Measurements from ENCODE around the gene TRIM66.

DNA sequence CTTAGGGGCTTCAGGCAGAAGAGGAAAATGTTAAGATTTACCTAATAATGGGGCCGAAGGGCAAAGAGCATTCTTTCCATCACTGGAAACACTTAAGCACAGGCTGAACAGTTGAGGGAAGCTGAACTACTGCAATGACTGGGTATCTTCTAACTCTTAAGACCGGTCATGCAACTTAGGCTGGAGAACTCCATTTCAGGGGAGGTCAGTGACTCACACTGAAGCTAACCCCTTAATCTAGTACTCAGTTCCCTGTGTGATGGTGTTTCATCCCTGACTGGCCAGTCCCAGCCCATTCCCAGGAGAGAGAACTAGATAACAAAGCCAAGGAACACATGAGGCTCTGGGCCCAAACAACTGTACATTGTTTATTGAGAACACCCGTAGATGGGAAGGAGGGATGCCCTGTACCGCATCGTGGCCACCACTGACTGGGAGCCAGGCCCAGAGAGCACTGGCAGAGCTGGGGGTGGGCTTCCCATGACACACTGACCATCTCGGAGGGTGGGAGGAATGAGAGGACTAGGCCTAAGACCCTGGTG lies 10.6 kb upstream of the TRIM66 start:
- no peak for TF ChIP-seq POLR2A (IDR thresholded peaks at IDR 0.05)
- TF ChIP-seq, protein P1, sequence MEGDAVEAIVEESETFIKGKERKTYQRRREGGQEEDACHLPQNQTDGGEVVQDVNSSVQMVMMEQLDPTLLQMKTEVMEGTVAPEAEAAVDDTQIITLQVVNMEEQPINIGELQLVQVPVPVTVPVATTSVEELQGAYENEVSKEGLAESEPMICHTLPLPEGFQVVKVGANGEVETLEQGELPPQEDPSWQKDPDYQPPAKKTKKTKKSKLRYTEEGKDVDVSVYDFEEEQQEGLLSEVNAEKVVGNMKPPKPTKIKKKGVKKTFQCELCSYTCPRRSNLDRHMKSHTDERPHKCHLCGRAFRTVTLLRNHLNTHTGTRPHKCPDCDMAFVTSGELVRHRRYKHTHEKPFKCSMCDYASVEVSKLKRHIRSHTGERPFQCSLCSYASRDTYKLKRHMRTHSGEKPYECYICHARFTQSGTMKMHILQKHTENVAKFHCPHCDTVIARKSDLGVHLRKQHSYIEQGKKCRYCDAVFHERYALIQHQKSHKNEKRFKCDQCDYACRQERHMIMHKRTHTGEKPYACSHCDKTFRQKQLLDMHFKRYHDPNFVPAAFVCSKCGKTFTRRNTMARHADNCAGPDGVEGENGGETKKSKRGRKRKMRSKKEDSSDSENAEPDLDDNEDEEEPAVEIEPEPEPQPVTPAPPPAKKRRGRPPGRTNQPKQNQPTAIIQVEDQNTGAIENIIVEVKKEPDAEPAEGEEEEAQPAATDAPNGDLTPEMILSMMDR (IDR thresholded peaks at IDR 0.05) = no peak
